GM12878 (cell line): ENCODE measurements around the gene ASMTL. TPM values are rescaled to one million over a fixed set of nuclear protein-coding genes. Genes with fewer than 3 reads are reported as not detected.

ENCODE experiments used
- ATAC-seq: fragments of 200-7000 bp; cut with Tn5 transposase; 3 replicates; pipeline ENCODE4 v1.9.1; 2020; ENCODE audit warnings: mild to moderate bottlenecking, moderate library complexity
- BruUV-seq: library from RNA; stranded (reverse); fragments of 400-500 nt; replicated peaks from 2 replicates; lab custom pipeline; 2021; lab: Mats Ljungman, UMichigan
- CTCF ChIA-PET: fragments of 300-600 bp; sonication (Branson Sonifier 250); formaldehyde crosslinking; extraction: SDS; loops from one replicate; lab custom pipeline; 2021; ENCODE audit warnings: inconsistent platforms; lab: Yijun Ruan, JAX
- POLR2A ChIA-PET: fragments of 350-600 bp; formaldehyde crosslinking; extraction: SDS; loops from one replicate; lab custom pipeline; 2021; ENCODE audit warnings: inconsistent platforms; lab: Charles Lee
- RAD21 ChIA-PET: fragments of 300-600 bp; sonication (Branson Sonifier 250); formaldehyde crosslinking; loops from one replicate; lab custom pipeline; 2023; ENCODE audit warnings: antibody characterized with exemption; ENCODE audit not compliant: unreplicated experiment; lab: Charles Lee
- SMC1A ChIA-PET: fragments of 300-600 bp; sonication (Branson Sonifier 250); formaldehyde crosslinking; loops from one replicate; lab custom pipeline; 2023; ENCODE audit not compliant: unreplicated experiment, uncharacterized antibody; lab: Charles Lee
- DNase-seq: peaks from one replicate; pipeline ENCODE4 v3.0.0-alpha.2; 2011; ENCODE audit warnings: low read depth, low spot score
- FAIRE-seq: peaks from 3 replicates; lab custom pipeline; 2011; peaks lifted over from hg19 to GRCh38; lab: Jason Lieb, UNC
- H2AFZ ChIP-seq: 2 replicates; pipeline ENCODE4 v1.6.0; 2011; ENCODE audit warnings: low read depth, low read length, control low read depth; ENCODE audit not compliant: control insufficient read depth
- H3K27ac ChIP-seq: 2 replicates; pipeline ENCODE4 v1.5.1; 2011; ENCODE audit warnings: control low read depth; ENCODE audit not compliant: control insufficient read depth, insufficient read depth
- H3K27me3 ChIP-seq, 2 experiments: replicated peaks in 1 of 2; 2 replicates each; pipeline versions ENCODE4 v1.6.0 to v1.6.1; 2011; ENCODE audit warnings: low read length in 1 of 2; ENCODE audit not compliant: control insufficient read depth in 2 of 2, insufficient read depth in 2 of 2
- H3K36me3 ChIP-seq, 2 experiments: 2 replicates each; pipeline ENCODE4 v1.5.1; 2011; ENCODE audit warnings: low read length in 1 of 2; ENCODE audit not compliant: control insufficient read depth in 2 of 2, insufficient read depth in 2 of 2
- H3K4me1 ChIP-seq: 2 replicates; pipeline ENCODE4 v1.6.1; 2011; ENCODE audit warnings: mild to moderate bottlenecking, low read length, moderate library complexity, mixed read lengths; ENCODE audit not compliant: control insufficient read depth, insufficient read depth
- H3K4me2 ChIP-seq: 2 replicates; pipeline ENCODE4 v1.6.0; 2011; ENCODE audit warnings: control low read depth; ENCODE audit not compliant: control insufficient read depth, insufficient read depth
- H3K4me3 ChIP-seq: fragments of 200-600 bp; sonication (generic); 2 replicates; pipeline ENCODE4 v1.5.1; 2016
- H3K79me2 ChIP-seq: 2 replicates; pipeline ENCODE4 v1.6.0; 2011; ENCODE audit warnings: low read length; ENCODE audit not compliant: control insufficient read depth, insufficient read depth
- H3K9ac ChIP-seq: 2 replicates; pipeline ENCODE4 v1.8.0; 2011; ENCODE audit warnings: low read length, control low read depth, mixed read lengths; ENCODE audit not compliant: control insufficient read depth, insufficient read depth
- H3K9me3 ChIP-seq: replicated peaks from 3 replicates; pipeline ENCODE4 v1.5.1; 2011; ENCODE audit warnings: mild to moderate bottlenecking, low read length; ENCODE audit not compliant: control insufficient read depth, insufficient read depth
- H4K20me1 ChIP-seq: 2 replicates; pipeline ENCODE4 v1.6.0; 2011; ENCODE audit not compliant: control insufficient read depth, insufficient read depth
- ATF7 ChIP-seq: fragments of 450-650 bp; IDR thresholded peaks from 2 replicates; pipeline ENCODE4 v1.6.1; 2016; ENCODE audit warnings: low read depth, mild to moderate bottlenecking
- FOS ChIP-seq: IDR thresholded peaks from 3 replicates; pipeline ENCODE4 v1.6.1; 2011; ENCODE audit warnings: borderline replicate concordance; ENCODE audit not compliant: insufficient read length; ENCODE audit errors: extremely low read depth
- GATAD2B ChIP-seq: fragments of 450-650 bp; conservative IDR thresholded peaks from 2 replicates; pipeline ENCODE4 v1.6.1; 2017; ENCODE audit warnings: low read depth, mild to moderate bottlenecking, moderate library complexity
- LARP7 ChIP-seq: fragments of 450-650 bp; IDR thresholded peaks from 2 replicates; pipeline ENCODE4 v1.6.1; 2017; ENCODE audit warnings: mild to moderate bottlenecking
- NR2F1 ChIP-seq: fragments of 450-650 bp; conservative IDR thresholded peaks from 2 replicates; pipeline ENCODE4 v1.6.1; 2017; ENCODE audit warnings: mild to moderate bottlenecking
- POLR2A ChIP-seq: IDR thresholded peaks from 2 replicates; pipeline ENCODE4 v1.6.1; 2011; ENCODE audit warnings: low read depth, mild to moderate bottlenecking, low read length
- SIN3A ChIP-seq: IDR thresholded peaks from 2 replicates; pipeline ENCODE4 v1.6.1; 2012; ENCODE audit warnings: low read depth, low read length, improper control_type of control experiment
- SIX5 ChIP-seq: IDR thresholded peaks from 2 replicates; pipeline ENCODE4 v1.6.1; 2011; ENCODE audit warnings: mild to moderate bottlenecking, low read depth, low read length, moderate library complexity; ENCODE audit not compliant: severe bottlenecking
- TCF7 ChIP-seq: IDR thresholded peaks from 2 replicates; pipeline ENCODE4 v1.6.1; 2014; ENCODE audit warnings: antibody characterized with exemption, borderline replicate concordance
- YY1 ChIP-seq: IDR thresholded peaks from 2 replicates; pipeline ENCODE4 v1.6.1; 2011; ENCODE audit warnings: low read depth, mild to moderate bottlenecking, low read length
- ZNF24 ChIP-seq: fragments of 450-650 bp; IDR thresholded peaks from 2 replicates; pipeline ENCODE4 v1.6.1; 2017; ENCODE audit warnings: antibody characterized with exemption, mild to moderate bottlenecking
- ZNF274 ChIP-seq: IDR thresholded peaks from one replicate; pipeline ENCODE4 v1.8.0; 2011; ENCODE audit not compliant: insufficient read length, insufficient read depth
- WGBS: methylation state at CpG from one replicate; pipeline ENCODE4 v1.1.6; 2016; ENCODE audit warnings: low lambda C conversion rate; ENCODE audit not compliant: insufficient replicate concordance, insufficient coverage; ENCODE audit errors: missing lambda C conversion rate; 5-methylcytosine and 5-hydroxymethylcytosine counted together
- in situ Hi-C: fragments of 300-500 bp; cut with MboI; formaldehyde crosslinking; loops from 9 replicates; pipeline ENCODE4 v1.14.3; 2018; ENCODE audit warnings: mixed read lengths
- intact Hi-C: fragments of 100-400 bp; cut with micrococcal nuclease; formaldehyde crosslinking; loops from one replicate; pipeline ENCODE4 v1.14.2; 2022; ENCODE audit not compliant: unreplicated experiment
- polyA plus RNA-seq, 11 experiments: library from polyadenylated mRNA; depleted of rRNA in 4 of 11; unstranded in 6 of 11; stranded (reverse) in 5 of 11; fragments of >200 nt; fragmentation: Nextera tagmentation in 4 of 11; fragmentation: Illumina TruSeq in 1 of 11; extraction: Ambion mirVana in 4 of 11; extraction: Trizol in 1 of 11; gene quantifications; 1 replicate in 1 of 11; 2 replicates in 10 of 11; pipeline versions ENCODE4 v1.2.1 to v1.2.3, GENCODE V29; 2011 to 2016; ENCODE audit warnings: inconsistent platforms in 2 of 11, missing spikeins in 2 of 11, low read depth in 1 of 11
- total RNA-seq, 4 experiments: library from RNA; depleted of rRNA in 3 of 4; stranded (reverse); fragments of >200 nt in 3 of 4; fragmentation: Illumina TruSeq in 1 of 4; extraction: Trizol in 1 of 4; gene quantifications; 2 replicates each; pipeline versions ENCODE4 v1.2.1 to v1.2.3, GENCODE V29; 2013 to 2021
- TF ChIP-seq, protein P1 (sequence below): fragments of 450-650 bp; IDR thresholded peaks from 2 replicates; pipeline ENCODE4 v1.6.1; 2018; ENCODE audit warnings: borderline replicate concordance, mild to moderate bottlenecking; ENCODE audit not compliant: partially characterized antibody
- TF ChIP-seq, protein P2 (sequence below): IDR thresholded peaks from 2 replicates; pipeline ENCODE4 v1.6.1; 2011; ENCODE audit warnings: low read depth, mild to moderate bottlenecking, low read length, moderate library complexity, borderline replicate concordance; ENCODE audit errors: extremely low read depth

The ASMTL gene
- total and polyA plus RNA-seq, 10 of the 15 experiments (the other 5 are each of a cell fraction or from before 2014, with no cell fraction given) = 1.6 to 51.9 (median 32.1) TPM

DNA sequence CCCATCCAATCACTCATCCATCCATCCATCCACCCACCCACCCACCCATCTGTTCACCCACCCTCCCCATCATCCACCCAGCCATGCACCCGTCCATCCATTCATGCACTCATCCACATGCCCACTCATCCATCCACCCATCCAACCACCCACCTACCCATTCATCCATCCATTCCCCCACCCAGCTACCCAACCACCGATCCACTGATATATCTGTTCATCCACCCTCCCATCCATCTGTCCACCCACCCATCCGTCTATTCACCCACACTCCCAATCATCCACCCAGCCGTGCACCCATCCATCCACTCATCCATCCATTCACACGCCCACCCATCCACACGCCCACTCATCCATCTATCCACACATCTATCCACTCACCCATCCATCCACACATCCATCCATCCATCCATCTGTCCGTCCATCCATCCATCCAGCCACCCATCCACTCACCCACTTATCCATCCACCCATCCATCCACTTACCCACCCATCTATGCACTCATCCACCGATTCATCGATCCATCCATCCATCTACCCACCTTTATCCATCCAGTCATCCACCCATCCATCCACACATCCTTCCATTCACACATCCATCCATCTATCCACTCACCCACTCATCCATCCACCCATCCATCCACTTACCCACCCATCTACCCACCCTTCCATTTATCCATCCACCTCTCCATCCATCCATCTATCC lies 28.4 kb downstream of the ASMTL start:
- Histone ChIP-seq H3K4me2 (no peak overlapping the region), H4K20me1 (no peaks in the 10 kb centered on the region), H3K36me3 (peaks cover 20 to 29% of the 10 kb centered on the region in 2 experiments), H3K79me2 (no peaks in the 10 kb centered on the region), H3K9ac (no peak overlapping the region), H2AFZ (no peak overlapping the region), H3K9me3 (peaks cover 24% of the 10 kb centered on the region), H3K27me3 (no peaks in the 10 kb centered on the region), H3K4me1 (no peaks in the 10 kb centered on the region), H3K27ac (no peak overlapping the region), H3K4me3 (no peak overlapping the region)
- ChIA-PET RAD21 (no interaction called here), SMC1A (no interaction called here), CTCF (no interaction called here), POLR2A (no interaction called here)
- in situ Hi-C loops (no loop called here), intact Hi-C loops (no loop called here)
- no peak for DNase-seq
- TF ChIP-seq POLR2A (peak; percentile 47; the same call in 1 of the 2 replicates), ZNF24 (no peak)
- 70% methylated on average over 8 of the region's 9 CpGs for WGBS
- BruUV-seq = no TSS peak
- FAIRE-seq = no peak
- no peak for ATAC-seq

DNA sequence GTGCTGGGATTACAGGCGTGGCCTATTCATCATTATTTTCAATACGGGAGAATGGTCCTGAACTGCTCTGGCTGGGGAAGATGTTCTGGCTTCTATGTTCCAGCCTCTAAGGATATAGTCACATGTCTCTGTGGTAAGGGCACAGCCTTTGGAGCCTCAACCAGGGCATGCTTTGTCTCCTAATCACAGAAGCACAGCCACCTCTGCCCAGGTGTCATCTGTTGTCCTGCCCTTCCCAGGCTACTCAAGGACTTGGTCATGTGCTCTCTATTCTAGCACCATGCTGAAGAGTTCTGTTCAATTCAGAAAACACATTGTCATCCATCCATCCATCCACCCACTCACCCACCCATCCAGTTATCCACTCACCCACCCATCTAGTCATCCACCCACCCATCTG lies 29.5 kb downstream of the ASMTL start:
- SMC1A ChIA-PET = no interaction called here
- intact Hi-C loops = no loop called here
- H3K27ac ChIP-seq = no peak overlapping the region
- H3K27me3 ChIP-seq = no peaks in the 10 kb centered on the region
- FAIRE-seq (no peak), DNase-seq (no peak), ATAC-seq (no peak)
- peaks cover 26% of the 10 kb centered on the region for H3K9me3 ChIP-seq
- no peak overlapping the region for H3K4me2 ChIP-seq
- H4K20me1 ChIP-seq = no peaks in the 10 kb centered on the region
- POLR2A ChIA-PET = no interaction called here
- H2AFZ ChIP-seq = no peak overlapping the region
- H3K9ac ChIP-seq = no peak overlapping the region
- in situ Hi-C loops = no loop called here
- no TSS peak for BruUV-seq
- WGBS = 50% methylated on average over 2 of the region's 2 CpGs
- peaks cover 24 to 36% of the 10 kb centered on the region in 2 experiments for H3K36me3 ChIP-seq
- no peaks in the 10 kb centered on the region for H3K4me1 ChIP-seq
- no peaks in the 10 kb centered on the region for H3K79me2 ChIP-seq
- H3K4me3 ChIP-seq = no peak overlapping the region
- RAD21 ChIA-PET = no interaction called here
- CTCF ChIA-PET = no interaction called here
- TF ChIP-seq, protein P1, sequence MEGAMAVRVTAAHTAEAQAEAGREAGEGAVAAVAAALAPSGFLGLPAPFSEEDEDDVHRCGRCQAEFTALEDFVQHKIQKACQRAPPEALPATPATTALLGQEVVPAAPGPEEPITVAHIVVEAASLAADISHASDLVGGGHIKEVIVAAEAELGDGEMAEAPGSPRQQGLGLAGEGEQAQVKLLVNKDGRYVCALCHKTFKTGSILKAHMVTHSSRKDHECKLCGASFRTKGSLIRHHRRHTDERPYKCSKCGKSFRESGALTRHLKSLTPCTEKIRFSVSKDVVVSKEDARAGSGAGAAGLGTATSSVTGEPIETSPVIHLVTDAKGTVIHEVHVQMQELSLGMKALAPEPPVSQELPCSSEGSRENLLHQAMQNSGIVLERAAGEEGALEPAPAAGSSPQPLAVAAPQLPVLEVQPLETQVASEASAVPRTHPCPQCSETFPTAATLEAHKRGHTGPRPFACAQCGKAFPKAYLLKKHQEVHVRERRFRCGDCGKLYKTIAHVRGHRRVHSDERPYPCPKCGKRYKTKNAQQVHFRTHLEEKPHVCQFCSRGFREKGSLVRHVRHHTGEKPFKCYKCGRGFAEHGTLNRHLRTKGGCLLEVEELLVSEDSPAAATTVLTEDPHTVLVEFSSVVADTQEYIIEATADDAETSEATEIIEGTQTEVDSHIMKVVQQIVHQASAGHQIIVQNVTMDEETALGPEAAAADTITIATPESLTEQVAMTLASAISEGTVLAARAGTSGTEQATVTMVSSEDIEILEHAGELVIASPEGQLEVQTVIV = no peak
- TF ChIP-seq ATF7 = no peak
- no peak for TF ChIP-seq YY1
- TF ChIP-seq ZNF24 = no peak
- TF ChIP-seq FOS = no peak
- no peak for TF ChIP-seq GATAD2B
- TF ChIP-seq LARP7 = no peak
- TF ChIP-seq ZNF274 = no peak
- TF ChIP-seq, protein P2, sequence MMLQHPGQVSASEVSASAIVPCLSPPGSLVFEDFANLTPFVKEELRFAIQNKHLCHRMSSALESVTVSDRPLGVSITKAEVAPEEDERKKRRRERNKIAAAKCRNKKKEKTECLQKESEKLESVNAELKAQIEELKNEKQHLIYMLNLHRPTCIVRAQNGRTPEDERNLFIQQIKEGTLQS = no peak
- no peak for TF ChIP-seq TCF7
- no peak for TF ChIP-seq SIN3A
- no peak for TF ChIP-seq SIX5
- no peak for TF ChIP-seq NR2F1
